SK-N-SH (cell line): Measurements from ENCODE around the gene NCAM2. TPM values are rescaled to one million over a fixed set of nuclear protein-coding genes. Genes with fewer than 3 reads are reported as not detected.

Source experiments
- CTCF ChIA-PET: fragments of 300-600, 350-600 bp; formaldehyde crosslinking; extraction: SDS; loops from one replicate; lab custom pipeline; 2021; lab: Yijun Ruan, JAX
- POLR2A ChIA-PET: fragments of 350-600 bp; sonication (Branson Sonifier 250); formaldehyde crosslinking; extraction: SDS; loops from one replicate; lab custom pipeline; 2020; ENCODE audit warnings: antibody characterized with exemption, inconsistent platforms; lab: Yijun Ruan, JAX
- DNase-seq: peaks from one replicate; pipeline ENCODE4 v3.0.0; 2012
- H2AFZ ChIP-seq: fragments of 200-600 bp; sonication (generic); 2 replicates; pipeline ENCODE4 v1.8.1; 2016; ENCODE audit warnings: antibody characterized with exemption, mild to moderate bottlenecking, low read depth
- H3F3A ChIP-seq: fragments of 200-600 bp; sonication (generic); replicated peaks from 2 replicates; pipeline ENCODE3; 2016; ENCODE audit warnings: antibody characterized with exemption, mild to moderate bottlenecking; ENCODE audit not compliant: insufficient read depth
- H3K27ac ChIP-seq, 2 experiments: fragments of 200-500 bp in 1 of 2; fragments of 200-600 bp in 1 of 2; sonication (Bioruptor generic) in 1 of 2; sonication (generic), shearing (Covaris generic) in 1 of 2; 2 replicates each; pipeline versions ENCODE4 v1.5.1 to v1.6.1; 2014 to 2016; ENCODE audit warnings: low read depth in 2 of 2, inconsistent platforms in 1 of 2, low read length in 1 of 2, mild to moderate bottlenecking in 1 of 2, mixed read lengths in 1 of 2
- H3K27me3 ChIP-seq: fragments of 200-600 bp; sonication (generic), shearing (Covaris generic); 2 replicates; pipeline ENCODE4 v1.6.1; 2016; ENCODE audit warnings: mixed run types; ENCODE audit not compliant: insufficient read depth
- H3K36me3 ChIP-seq, 2 experiments: fragments of 200-500 bp in 1 of 2; fragments of 200-600 bp in 1 of 2; sonication (Bioruptor generic) in 1 of 2; sonication (generic) in 1 of 2; replicated peaks in 1 of 2; 2 replicates each; pipeline versions ENCODE3 to v1.5.1; 2014 to 2016; ENCODE audit warnings: low read length in 1 of 2, mild to moderate bottlenecking in 1 of 2; ENCODE audit not compliant: insufficient read depth in 2 of 2, control insufficient read depth in 1 of 2
- H3K4me1 ChIP-seq, 2 experiments: fragments of 200-500 bp in 1 of 2; fragments of 200-600 bp in 1 of 2; sonication (Bioruptor generic) in 1 of 2; sonication (generic), shearing (Covaris generic) in 1 of 2; 2 replicates each; pipeline versions ENCODE4 v1.5.1 to v1.6.1; 2014 to 2016; ENCODE audit warnings: low read depth in 1 of 2, low read length in 1 of 2, mixed run types in 1 of 2; ENCODE audit not compliant: insufficient read depth in 2 of 2, control insufficient read depth in 1 of 2
- H3K4me2 ChIP-seq: fragments of 200-600 bp; sonication (generic), shearing (Covaris generic); 2 replicates; pipeline ENCODE4 v1.6.1; 2017; ENCODE audit warnings: mixed run types
- H3K4me3 ChIP-seq, 2 experiments: fragments of 200-500 bp in 1 of 2; fragments of 200-600 bp in 1 of 2; sonication (Bioruptor generic) in 1 of 2; sonication (generic), shearing (Covaris generic) in 1 of 2; 2 replicates each; pipeline versions ENCODE4 v1.5.1 to v1.8.1; 2014 to 2016; ENCODE audit warnings: low read depth in 2 of 2, inconsistent platforms in 1 of 2, low read length in 1 of 2, mild to moderate bottlenecking in 1 of 2, mixed read lengths in 1 of 2, moderate library complexity in 1 of 2
- H3K79me2 ChIP-seq: fragments of 200-600 bp; sonication (generic); 2 replicates; pipeline ENCODE4 v1.8.1; 2017; ENCODE audit warnings: mild to moderate bottlenecking; ENCODE audit not compliant: insufficient read depth
- H3K9ac ChIP-seq: fragments of 200-600 bp; sonication (generic); 2 replicates; pipeline ENCODE4 v1.6.1; 2017; ENCODE audit warnings: mixed run types
- H3K9me2 ChIP-seq: fragments of 200-600 bp; sonication (generic); 2 replicates; pipeline ENCODE4 v1.6.1; 2017; ENCODE audit warnings: mixed run types
- H3K9me3 ChIP-seq: fragments of 200-600 bp; sonication (generic); 2 replicates; pipeline ENCODE4 v1.6.1; 2017; ENCODE audit warnings: mixed run types, mild to moderate bottlenecking, moderate library complexity
- H4K20me1 ChIP-seq: fragments of 200-600 bp; sonication (generic); 2 replicates; pipeline ENCODE4 v1.6.1; 2017; ENCODE audit warnings: mild to moderate bottlenecking, mixed run types; ENCODE audit not compliant: insufficient read depth
- CHD2 ChIP-seq: fragments of 150-350 bp; IDR thresholded peaks from 2 replicates; pipeline ENCODE4 v1.6.1; 2018; ENCODE audit warnings: low read length; ENCODE audit not compliant: partially characterized antibody
- EZH2phosphoT487 ChIP-seq: fragments of 200-600 bp; sonication (generic); IDR thresholded peaks from 2 replicates; pipeline ENCODE4 v1.6.1; 2017; ENCODE audit warnings: low read depth, mixed run types, mild to moderate bottlenecking, antibody characterized with exemption, moderate library complexity, borderline replicate concordance
- FOSL2 ChIP-seq: IDR thresholded peaks from 2 replicates; pipeline ENCODE4 v1.4.0; 2012; ENCODE audit warnings: low read depth, mild to moderate bottlenecking, moderate library complexity, borderline replicate concordance
- FOXJ3 ChIP-seq: sonication (generic); formaldehyde crosslinking; IDR thresholded peaks from 2 replicates; pipeline ENCODE4 v1.5.1; 2020; ENCODE audit warnings: mild to moderate bottlenecking, missing genetic modification reagents
- FOXM1 ChIP-seq: IDR thresholded peaks from 2 replicates; pipeline ENCODE4 v1.4.0; 2012; ENCODE audit warnings: low read depth, mild to moderate bottlenecking
- GABPA ChIP-seq: IDR thresholded peaks from 2 replicates; pipeline ENCODE4 v1.4.0; 2012; ENCODE audit warnings: low read depth, mild to moderate bottlenecking
- GATA2 ChIP-seq: sonication (generic); formaldehyde crosslinking; IDR thresholded peaks from 2 replicates; pipeline ENCODE4 v1.5.0; 2020; ENCODE audit warnings: mild to moderate bottlenecking, missing genetic modification reagents
- JUND ChIP-seq: IDR thresholded peaks from 2 replicates; pipeline ENCODE4 v1.4.0; 2012
- MEF2A ChIP-seq: IDR thresholded peaks from 2 replicates; pipeline ENCODE4 v1.4.0; 2012; ENCODE audit warnings: low read depth, borderline replicate concordance
- RXRA ChIP-seq: IDR thresholded peaks from 2 replicates; pipeline ENCODE4 v1.4.0; 2012; ENCODE audit warnings: low read depth, mild to moderate bottlenecking, borderline replicate concordance
- SIN3A ChIP-seq: IDR thresholded peaks from 2 replicates; pipeline ENCODE4 v1.6.1; 2012; ENCODE audit warnings: low read depth, mild to moderate bottlenecking, low read length, moderate library complexity, borderline replicate concordance
- TCF12 ChIP-seq: IDR thresholded peaks from 2 replicates; pipeline ENCODE4 v1.4.0; 2012
- USF2 ChIP-seq: fragments of 150-350 bp; IDR thresholded peaks from 2 replicates; pipeline ENCODE4 v1.6.1; 2017; ENCODE audit warnings: antibody characterized with exemption, low read length, low read depth, borderline replicate concordance
- WGBS: methylation state at CpG from one replicate; pipeline ENCODE4 v1.1.6; 2017; ENCODE audit warnings: low lambda C conversion rate; 5-methylcytosine and 5-hydroxymethylcytosine counted together
- polyA plus RNA-seq, 3 experiments: library from polyadenylated mRNA; depleted of rRNA; stranded (reverse); fragments of >200 nt; gene quantifications; 2 replicates each; pipeline ENCODE4 v1.2.3, GENCODE V29; 2012
- TF ChIP-seq, protein P1 (sequence below): IDR thresholded peaks from 2 replicates; pipeline ENCODE4 v1.6.1; 2012; ENCODE audit warnings: mild to moderate bottlenecking, low read depth, low read length, moderate library complexity

The NCAM2 gene
- polyA plus RNA-seq, 1 of the 3 experiments (the other 2 are of a cell fraction), result 2.1 TPM

- no peak for DNase-seq
Observed at GRCh38 chr21:21230672-21231071, 232.5 kb downstream of the NCAM2 start.

GRCh38 chr21:21231913-21232312 lies 233.7 kb downstream of the NCAM2 start:
- 21% methylated on average over 1 of the region's 1 CpG for WGBS
- Histone ChIP-seq H4K20me1 (no peaks in the 10 kb centered on the region), H3K79me2 (no peaks in the 10 kb centered on the region), H3K4me3 (no peak overlapping the region), H3F3A (peaks cover 3% of the 10 kb centered on the region), H3K36me3 (no peaks in the 10 kb centered on the region), H3K9me2 (no peaks in the 10 kb centered on the region; the same call in 1 of the 2 replicates), H2AFZ (no peak overlapping the region), H3K9me3 (no peaks in the 10 kb centered on the region), H3K4me1 (peaks cover 0 to 16% of the 10 kb centered on the region in 2 experiments; a peak in 2 of 4 replicates), H3K27ac (no peak overlapping the region), H3K9ac (no peak overlapping the region), H3K4me2 (no peak overlapping the region), H3K27me3 (no peaks in the 10 kb centered on the region)
- DNase-seq, result no peak
- CTCF ChIA-PET, result interaction anchor here (0.6 to 2.4 kb wide), 35 partner anchors 9 to 1786 kb away, joined by 3 to 22 read pairs (median 4); no protein-coding TSS in a partner anchor
- POLR2A ChIA-PET, result no interaction called here
- TF ChIP-seq EZH2phosphoT487 (no peak), RXRA (no peak), SIN3A (no peak), JUND (no peak), FOSL2 (no peak), FOXJ3 (CRISPR knock-in tag) (no peak), FOXM1 (no peak), GABPA (no peak), TCF12 (no peak), GATA2 (no peak), MEF2A (no peak)
- TF ChIP-seq, all 33 proteins: peak for 0

More at GRCh38 chr21:21230672-21231071, 232.5 kb downstream of the NCAM2 start:
- WGBS, result 77% methylated on average over 3 of the region's 3 CpGs
- H3K27ac ChIP-seq, result no peak overlapping the region
- H3K79me2 ChIP-seq, result no peaks in the 10 kb centered on the region
- H3K9ac ChIP-seq, result no peak overlapping the region
- H3K9me2 ChIP-seq, result no peaks in the 10 kb centered on the region
- H3K9me3 ChIP-seq, result no peaks in the 10 kb centered on the region
- no peak overlapping the region for H2AFZ ChIP-seq
- H3F3A ChIP-seq, result peaks cover 3% of the 10 kb centered on the region
- TF ChIP-seq MEF2A (no peak), RXRA (no peak), USF2 (no peak), CHD2 (no peak)
- TF ChIP-seq, protein P1, sequence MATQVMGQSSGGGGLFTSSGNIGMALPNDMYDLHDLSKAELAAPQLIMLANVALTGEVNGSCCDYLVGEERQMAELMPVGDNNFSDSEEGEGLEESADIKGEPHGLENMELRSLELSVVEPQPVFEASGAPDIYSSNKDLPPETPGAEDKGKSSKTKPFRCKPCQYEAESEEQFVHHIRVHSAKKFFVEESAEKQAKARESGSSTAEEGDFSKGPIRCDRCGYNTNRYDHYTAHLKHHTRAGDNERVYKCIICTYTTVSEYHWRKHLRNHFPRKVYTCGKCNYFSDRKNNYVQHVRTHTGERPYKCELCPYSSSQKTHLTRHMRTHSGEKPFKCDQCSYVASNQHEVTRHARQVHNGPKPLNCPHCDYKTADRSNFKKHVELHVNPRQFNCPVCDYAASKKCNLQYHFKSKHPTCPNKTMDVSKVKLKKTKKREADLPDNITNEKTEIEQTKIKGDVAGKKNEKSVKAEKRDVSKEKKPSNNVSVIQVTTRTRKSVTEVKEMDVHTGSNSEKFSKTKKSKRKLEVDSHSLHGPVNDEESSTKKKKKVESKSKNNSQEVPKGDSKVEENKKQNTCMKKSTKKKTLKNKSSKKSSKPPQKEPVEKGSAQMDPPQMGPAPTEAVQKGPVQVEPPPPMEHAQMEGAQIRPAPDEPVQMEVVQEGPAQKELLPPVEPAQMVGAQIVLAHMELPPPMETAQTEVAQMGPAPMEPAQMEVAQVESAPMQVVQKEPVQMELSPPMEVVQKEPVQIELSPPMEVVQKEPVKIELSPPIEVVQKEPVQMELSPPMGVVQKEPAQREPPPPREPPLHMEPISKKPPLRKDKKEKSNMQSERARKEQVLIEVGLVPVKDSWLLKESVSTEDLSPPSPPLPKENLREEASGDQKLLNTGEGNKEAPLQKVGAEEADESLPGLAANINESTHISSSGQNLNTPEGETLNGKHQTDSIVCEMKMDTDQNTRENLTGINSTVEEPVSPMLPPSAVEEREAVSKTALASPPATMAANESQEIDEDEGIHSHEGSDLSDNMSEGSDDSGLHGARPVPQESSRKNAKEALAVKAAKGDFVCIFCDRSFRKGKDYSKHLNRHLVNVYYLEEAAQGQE, result peak; percentile 80
- no peak overlapping the region for H3K4me2 ChIP-seq
- H3K36me3 ChIP-seq, result no peaks in the 10 kb centered on the region
- ChIA-PET POLR2A (no interaction called here), CTCF (no interaction called here)
- H4K20me1 ChIP-seq, result no peaks in the 10 kb centered on the region
- no peak overlapping the region for H3K4me3 ChIP-seq
- peaks cover 0 to 16% of the 10 kb centered on the region in 2 experiments; a peak in 2 of 4 replicates for H3K4me1 ChIP-seq
- H3K27me3 ChIP-seq, result no peaks in the 10 kb centered on the region
